Loucy (cell line): ENCODE measurements around the gene ELMO2.

Source experiments
- EZH2phosphoT487 ChIP-seq: fragments of 200-600 bp; IDR thresholded peaks from 2 replicates; pipeline ENCODE4 v1.6.1; 2018; ENCODE audit warnings: antibody characterized with exemption, mild to moderate bottlenecking, moderate library complexity, borderline replicate concordance
- TF ChIP-seq, protein P1 (sequence below): fragments of 200-600 bp; sonication (generic); conservative IDR thresholded peaks from 2 replicates; pipeline ENCODE4 v1.5.1; 2014; ENCODE audit warnings: mild to moderate bottlenecking, antibody characterized with exemption, low read length

DNA sequence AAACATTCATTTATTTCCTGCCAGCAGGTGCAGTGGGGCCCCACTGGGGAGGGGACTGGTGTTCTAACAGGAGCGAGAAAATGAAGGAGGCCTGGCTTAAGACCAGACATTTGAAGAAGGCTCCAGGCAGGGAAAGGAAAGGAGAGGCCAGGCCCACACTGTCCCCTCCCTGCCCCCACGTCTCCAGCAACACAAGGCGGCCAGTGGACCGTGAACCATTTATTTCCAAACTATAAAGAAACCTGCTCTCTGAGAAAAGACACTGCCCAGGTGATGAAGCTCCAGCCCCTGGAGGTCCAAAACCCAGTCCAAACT is 56.7 kb downstream of the ELMO2 start:
- TF ChIP-seq, protein P1, sequence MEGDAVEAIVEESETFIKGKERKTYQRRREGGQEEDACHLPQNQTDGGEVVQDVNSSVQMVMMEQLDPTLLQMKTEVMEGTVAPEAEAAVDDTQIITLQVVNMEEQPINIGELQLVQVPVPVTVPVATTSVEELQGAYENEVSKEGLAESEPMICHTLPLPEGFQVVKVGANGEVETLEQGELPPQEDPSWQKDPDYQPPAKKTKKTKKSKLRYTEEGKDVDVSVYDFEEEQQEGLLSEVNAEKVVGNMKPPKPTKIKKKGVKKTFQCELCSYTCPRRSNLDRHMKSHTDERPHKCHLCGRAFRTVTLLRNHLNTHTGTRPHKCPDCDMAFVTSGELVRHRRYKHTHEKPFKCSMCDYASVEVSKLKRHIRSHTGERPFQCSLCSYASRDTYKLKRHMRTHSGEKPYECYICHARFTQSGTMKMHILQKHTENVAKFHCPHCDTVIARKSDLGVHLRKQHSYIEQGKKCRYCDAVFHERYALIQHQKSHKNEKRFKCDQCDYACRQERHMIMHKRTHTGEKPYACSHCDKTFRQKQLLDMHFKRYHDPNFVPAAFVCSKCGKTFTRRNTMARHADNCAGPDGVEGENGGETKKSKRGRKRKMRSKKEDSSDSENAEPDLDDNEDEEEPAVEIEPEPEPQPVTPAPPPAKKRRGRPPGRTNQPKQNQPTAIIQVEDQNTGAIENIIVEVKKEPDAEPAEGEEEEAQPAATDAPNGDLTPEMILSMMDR = no peak
- TF ChIP-seq EZH2phosphoT487 = no peak
